NCI-H1694 (cell line): ENCODE results near the gene VPS16.
A peak's percentile ranks its signal among the peaks of the same experiment; 100 is the strongest.

ENCODE experiments used
- DNase-seq: peaks from one replicate; lab custom pipeline; 2025; lab: John Stamatoyannopoulos, UW

The VPS16 gene

DNA sequence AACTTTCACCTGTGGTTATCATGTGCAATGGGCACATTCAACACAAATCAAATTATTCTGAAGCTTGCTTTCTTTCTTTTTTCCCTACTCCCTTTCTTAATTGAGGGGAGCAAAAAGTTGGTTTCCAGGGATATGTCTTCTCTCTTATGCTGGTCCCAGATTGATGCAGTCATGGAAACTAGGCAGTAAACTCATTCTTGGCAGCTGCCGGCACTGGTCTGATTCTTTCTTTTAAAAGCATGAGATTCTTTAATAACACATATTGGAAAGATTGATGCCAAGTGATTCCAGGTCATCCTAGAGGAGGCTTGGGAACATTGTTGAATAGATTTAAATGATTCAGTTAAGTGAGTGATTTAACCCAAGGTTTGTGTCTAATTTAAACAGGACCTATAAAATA lies 61.7 kb downstream of the VPS16 start:
- no peak for DNase-seq

- DNase-seq = no peak
Observed at GRCh38 chr20:2902818-2903217, 62.3 kb downstream of the VPS16 start.

GRCh38 chr20:2903686-2904085 lies 63.1 kb downstream of the VPS16 start:
- no peak for DNase-seq

GRCh38 chr20:2907519-2907918 lies 67.0 kb downstream of the VPS16 start:
- DNase-seq = no peak

- DNase-seq = no peak
Observed at GRCh38 chr20:2909953-2910352, 69.4 kb downstream of the VPS16 start.

DNA sequence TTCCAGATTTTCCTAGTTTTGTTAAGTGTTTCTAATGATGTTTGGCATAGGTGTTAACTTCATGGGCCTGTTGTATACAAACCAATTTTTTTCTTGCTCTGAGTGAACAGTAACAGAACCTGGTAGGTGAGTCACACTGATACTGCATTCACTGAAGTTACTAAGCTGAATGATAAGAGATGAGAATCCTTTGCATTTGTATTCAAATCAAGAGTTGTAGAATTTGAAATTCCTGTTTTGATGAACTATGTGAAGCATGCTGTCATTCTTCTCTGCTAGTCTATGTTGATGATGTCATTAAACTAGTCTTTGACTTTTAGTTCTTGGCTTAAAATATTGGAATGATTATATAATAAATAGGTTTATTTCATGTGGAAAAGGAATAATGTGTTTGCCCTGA lies 70.7 kb downstream of the VPS16 start:
- no peak for DNase-seq

GRCh38 chr20:2914160-2914559 lies 73.6 kb downstream of the VPS16 start:
- peak; percentile 10 for DNase-seq
